Heart left ventricle (tissue), 13 donors: Measurements from ENCODE around the gene SLC43A1.

Experiments used
- CTCF ChIP-seq, 12 donors: fragments of 200-600 bp; sonication (generic) in 4 of 12; IDR thresholded peaks; one replicate each; pipeline versions ENCODE4 v1.5.0 to v1.8.0; 2018 to 2022; ENCODE audit warnings: antibody characterized with exemption in 12 of 12, mild to moderate bottlenecking in 5 of 12
- POLR2A ChIP-seq, 2 donors: fragments of 450-650 bp; IDR thresholded peaks; one replicate each; pipeline ENCODE4 v1.6.1; 2017; ENCODE audit warnings: antibody characterized with exemption in 2 of 2, mild to moderate bottlenecking in 2 of 2, moderate library complexity in 2 of 2
- donor health status: ischemic (EF 13 %, LVEDD 7.1; RV severe dilation, severe dysfunction).
- donor health status: DM: no; HTN: yes; CAD: no.
- donor health status: DM: no; HTN: no; CAD: no.
- donor health status: ischemic (EF 25% LVEDD 6.9; RV normal size, moderate dysfunction).
- donor health status: ischemic (EF 25% LVEDD 5.7; RV mildly dilated, moderate dysfunction).
- donor health status: ischemic (EF 35%, LVEDD 5.7; RV mildly dilated, moderate dysfunction).
- donor health status: nonischemic (EF 11% LVEDD 7.7; RV severe dilation, severe dysfunction).
- donor health status: DM: yes; HTN: yes; CAD: no.
- donor health status: PGD.
- donor health status: ischemic (EF 29% LVEDD 5.4; RV normal size, mild dysfunction).
- donor health status: nonischemic (EF 23%, LVEDD 6.1; RV moderate dilation, normal function).

DNA sequence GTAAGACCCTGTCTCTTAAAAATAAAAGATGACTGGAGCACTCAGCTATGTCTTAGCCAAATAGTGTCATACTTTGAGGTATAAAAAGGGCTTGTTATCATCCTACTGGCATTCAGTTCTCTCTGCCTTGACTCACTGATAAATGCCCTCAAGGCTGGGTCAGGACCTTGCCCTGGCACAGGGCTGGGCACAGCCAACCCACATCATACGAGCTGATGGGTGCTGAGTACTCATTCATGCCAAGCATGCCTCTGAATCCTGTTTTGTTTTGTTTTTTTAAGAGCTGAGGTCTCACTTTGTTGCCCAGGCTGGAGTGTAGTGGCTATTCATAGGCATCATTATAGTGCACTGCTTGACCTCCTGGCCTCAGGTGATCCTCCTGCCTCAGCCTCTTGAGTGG is 23.8 kb upstream of the SLC43A1 start:
- TF ChIP-seq CTCF (IDR thresholded peaks at IDR 0.05) (no peak), POLR2A (IDR thresholded peaks at IDR 0.05) (no peak)
